Measurements from ENCODE around the gene MAG.

The MAG gene, protein sequence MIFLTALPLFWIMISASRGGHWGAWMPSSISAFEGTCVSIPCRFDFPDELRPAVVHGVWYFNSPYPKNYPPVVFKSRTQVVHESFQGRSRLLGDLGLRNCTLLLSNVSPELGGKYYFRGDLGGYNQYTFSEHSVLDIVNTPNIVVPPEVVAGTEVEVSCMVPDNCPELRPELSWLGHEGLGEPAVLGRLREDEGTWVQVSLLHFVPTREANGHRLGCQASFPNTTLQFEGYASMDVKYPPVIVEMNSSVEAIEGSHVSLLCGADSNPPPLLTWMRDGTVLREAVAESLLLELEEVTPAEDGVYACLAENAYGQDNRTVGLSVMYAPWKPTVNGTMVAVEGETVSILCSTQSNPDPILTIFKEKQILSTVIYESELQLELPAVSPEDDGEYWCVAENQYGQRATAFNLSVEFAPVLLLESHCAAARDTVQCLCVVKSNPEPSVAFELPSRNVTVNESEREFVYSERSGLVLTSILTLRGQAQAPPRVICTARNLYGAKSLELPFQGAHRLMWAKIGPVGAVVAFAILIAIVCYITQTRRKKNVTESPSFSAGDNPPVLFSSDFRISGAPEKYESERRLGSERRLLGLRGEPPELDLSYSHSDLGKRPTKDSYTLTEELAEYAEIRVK

DNA sequence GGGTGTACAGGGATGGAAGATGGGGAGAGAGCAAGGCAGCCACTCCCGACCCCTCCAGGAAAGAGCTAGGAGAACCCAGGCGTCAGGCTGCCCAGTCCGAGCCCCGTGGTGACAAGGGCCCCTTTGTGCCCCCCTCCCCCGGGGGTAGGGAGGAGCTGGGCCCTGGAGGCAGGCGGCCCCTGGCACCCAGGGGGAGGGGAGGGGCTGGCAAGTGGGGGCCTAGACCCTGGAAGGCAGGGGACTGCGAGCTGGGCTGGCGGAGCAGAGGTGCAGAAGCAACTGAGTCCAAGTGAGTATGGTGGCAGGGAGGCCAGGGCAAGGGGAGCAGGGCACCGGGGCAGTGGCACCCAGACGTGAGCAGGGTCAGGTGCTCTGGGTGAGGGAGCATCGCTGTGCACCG, at the start of gene MAG:
TSS of gene MAG (plus strand) at position 246 of the 400 bp plus-strand sequence. CDS start 3,248 bp downstream, outside the sequence.
- no peak for DNase-seq

DNA sequence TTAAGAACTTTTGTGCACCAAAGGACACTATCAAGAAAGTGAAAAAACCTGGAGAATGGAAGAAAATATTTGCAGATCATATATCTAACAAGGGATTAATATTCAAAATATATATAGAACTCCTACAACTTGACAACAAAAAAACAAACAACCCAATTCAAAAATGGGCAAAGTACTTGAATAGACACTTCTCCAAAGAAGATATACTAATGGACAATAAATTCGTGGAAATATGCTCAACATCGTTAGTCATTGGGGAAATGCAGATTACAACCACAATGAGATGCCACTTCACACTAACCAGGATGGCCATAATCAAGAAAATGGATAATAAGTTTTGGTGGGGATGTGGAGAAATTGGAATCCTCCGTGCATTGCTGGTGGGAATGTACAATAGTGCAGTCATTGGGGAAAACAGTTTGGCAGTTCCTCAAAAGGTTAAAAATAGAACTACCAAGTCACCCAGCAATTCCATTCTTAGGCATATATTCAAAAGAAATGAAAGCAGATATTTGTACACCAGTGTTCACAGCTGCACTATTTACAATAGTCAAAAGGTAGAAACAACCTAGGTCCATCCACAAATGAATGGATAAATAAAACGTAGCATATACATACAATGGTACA, 45.4 kb upstream of the MAG start:
- no peak for DNase-seq

DNA sequence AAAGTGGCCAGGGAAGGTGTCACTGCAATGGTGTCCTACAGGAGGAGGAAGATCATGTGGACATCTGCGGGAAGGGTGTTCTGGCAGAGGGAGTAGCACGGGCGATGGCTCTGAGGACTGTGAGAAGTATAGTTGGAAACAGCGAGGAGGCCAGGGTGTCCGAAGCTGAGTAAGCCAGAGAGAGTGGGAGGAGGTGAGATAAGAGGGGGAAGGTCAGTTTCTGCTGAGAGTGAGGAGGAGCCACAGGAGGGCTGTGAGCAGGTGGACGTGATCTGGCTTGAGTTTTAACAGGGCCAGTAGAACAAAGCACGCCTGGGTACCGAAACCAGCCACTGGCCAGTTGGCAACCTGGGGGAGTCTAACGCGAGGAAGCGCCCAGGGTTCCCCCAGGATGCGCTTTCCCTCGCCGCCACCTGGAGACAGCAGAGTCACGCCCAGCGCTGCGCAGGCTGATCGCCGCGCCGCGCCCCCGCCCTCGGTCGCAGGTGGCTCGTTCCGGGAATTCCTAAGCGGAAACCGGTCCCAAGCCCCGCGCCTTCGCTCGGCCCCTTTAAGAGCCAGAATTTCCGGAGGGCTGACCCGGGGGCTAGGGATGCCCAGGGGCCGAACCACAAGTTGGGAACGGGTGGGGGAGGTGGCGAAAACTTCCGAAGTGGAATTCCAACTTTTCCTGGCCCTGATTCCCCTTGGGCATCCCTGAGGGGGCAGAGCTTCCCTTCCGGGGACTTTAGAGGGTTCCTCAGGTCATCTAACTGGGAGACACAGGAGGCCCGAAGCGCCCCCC, 44.2 kb upstream of the MAG start:
- DNase-seq: peak; percentile 35

DNA sequence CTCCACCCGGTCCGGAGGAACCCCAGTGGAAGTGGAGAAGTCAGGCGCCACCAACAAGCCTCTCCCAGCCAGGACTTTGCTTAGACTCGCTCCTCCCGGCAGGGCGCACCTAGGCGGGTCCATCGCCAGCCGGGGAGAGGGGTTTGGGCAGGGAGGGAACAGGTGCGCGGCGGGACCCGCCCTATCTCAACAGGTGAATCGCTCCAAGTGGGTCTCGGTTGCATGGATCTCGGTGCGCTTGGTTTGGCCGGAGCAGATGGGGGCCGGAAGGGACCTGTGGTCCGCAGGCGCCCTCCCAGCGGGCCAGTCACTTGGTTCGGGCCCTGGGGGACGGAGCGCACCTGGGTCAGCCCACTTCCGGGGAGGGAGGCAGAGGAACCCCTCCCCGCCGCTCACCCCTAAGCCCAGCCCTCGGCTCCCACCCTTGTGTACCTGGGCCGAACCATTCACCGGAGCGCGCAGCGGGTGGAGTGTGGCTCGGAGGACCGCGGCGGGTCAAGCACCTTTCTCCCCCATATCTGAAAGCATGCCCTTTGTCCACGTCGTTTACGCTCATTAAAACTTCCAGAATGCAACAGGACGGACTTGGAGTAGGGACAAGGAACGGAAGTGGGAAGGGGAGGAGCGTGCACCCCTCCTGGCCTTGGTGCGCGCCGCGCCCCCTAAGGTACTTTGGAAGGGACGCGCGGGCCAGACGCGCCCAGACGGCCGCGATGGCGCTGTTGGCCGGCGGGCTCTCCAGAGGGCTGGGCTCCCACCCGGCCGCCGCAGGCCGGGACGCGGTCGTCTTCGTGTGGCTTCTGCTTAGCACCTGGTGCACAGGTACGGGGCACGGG, 43.4 kb upstream of the MAG start, which contains the start of gene LSR:
TSS of gene LSR (plus strand) at position 693 of the 836 bp plus-strand sequence. CDS start at position 714, 21 bp downstream.
- DNase-seq: no peak

DNA sequence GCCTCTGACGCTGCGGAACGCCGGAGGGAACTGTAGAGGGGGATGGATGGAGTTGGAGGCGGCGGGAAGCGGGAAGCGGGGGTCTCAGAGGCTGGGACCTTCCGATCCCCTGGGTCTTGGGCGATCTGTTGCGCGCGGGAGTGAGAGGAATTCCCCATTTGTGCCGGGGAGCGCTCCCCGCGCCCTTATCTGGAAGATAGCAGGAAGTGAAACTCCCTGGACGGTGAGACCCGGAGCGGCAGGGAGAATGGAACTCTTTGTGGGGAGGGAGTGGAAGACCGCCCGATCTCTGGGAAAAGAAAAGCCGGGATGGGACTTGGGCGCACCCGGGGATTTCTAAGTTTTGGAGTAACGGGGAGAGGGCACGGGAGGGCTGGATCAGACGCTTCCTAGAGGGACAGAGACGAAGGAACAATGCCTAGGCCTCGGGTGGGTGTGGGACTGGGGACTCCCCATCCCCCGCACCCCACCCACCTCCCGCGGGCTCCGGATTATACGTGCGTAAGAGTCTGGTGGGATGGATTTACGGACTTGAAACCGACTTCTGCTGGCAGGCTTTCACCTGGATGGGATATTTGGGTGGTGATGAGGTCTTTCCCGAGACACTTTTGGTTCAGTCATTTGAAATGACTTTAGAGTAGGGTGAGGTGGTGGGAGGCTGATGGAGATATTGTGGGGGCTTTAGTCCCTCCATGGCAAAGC, 42.7 kb upstream of the MAG start:
- peak; percentile 49 for DNase-seq

GRCh38 chr19:35249848-35250711, 41.9 kb upstream of the MAG start:
- DNase-seq: no peak

DNA sequence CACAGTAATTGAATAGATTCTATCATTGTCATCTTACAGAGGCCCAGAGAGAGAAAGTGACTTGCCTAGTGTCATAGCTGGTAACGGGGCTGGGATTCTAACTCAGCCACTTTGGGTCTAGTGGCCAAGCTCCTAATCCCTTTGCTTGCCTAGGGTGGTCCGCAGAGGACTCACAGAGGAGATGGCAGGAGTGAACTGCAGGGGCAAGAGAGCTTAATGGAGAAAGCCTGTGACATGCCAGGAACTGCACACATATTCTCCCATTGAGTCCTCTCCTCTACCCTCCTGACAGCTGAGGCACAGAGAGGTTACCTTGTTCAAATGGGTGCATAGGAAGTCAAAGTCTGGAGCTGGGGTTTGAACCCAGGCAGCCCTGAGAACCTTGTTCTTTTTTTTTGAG, 40.5 kb upstream of the MAG start:
- DNase-seq: no peak

DNA sequence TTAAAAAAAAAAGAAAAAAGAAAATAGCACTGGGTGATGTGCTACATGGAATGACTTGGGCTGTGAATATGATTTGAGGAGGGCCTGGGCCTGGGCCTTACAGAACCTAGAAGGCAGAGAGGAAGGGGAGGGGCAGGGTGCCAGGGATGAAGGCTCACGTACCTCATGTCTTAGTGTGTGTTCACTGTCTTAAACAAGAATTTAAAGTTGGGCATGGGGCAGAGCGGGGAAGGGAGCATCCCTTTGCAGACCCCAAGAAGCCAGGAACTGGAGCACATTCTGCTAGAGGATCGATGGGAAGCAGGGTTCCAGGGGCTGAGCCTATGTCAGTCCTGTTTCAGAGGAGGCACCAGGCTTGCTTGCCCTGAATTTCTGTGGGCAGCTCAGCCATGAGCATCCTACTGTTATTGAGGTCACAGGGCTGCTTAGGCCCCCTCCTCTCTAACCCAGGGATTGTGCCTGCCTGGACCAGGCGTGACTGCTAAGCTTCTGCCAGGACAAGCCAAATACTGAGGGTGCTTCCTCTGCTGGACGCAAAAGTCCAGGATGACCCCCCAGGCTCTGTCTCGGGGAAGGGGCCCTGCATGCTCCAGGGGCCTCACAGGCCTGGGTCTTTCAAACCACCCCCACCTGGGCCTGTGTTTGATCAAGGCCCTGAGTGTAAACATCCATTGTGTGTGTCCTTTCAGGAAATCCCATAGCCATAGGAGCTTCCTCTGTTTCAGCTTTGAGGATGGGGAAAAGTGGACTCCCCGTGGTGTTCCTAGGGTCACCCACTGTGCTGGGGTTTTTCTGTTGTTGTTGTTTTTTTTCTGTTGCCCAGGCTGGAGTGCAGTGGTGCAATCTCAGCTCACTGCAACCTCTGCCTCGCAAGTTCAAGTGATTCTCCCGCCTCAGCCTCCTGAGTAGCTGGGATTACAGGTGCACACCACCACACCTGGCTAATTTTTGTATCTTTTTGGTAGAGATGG, 38.4 kb upstream of the MAG start:
- DNase-seq: no peak

GRCh38 chr19:35254341-35255297, 37.3 kb upstream of the MAG start:
- no peak for DNase-seq

DNA sequence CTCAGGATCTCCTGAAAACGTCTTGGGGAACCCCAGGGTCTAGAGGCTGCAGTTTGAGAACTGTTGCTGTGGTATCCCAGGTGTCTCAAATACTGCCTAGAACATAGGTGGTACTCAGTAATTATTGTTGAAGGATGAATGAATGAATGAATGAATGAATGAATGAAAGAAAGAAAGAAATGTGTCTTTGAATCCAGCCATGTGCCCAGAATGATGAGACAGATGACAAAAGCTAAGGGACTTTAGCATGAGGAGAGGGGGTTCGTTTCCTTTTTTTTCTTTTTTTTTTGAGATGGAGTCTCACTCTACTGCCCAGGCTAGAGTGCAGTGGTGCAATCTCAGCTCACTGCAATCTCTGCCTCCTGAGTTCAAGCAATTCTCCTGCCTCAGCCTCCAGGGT, 35.4 kb upstream of the MAG start:
- no peak for DNase-seq

DNA sequence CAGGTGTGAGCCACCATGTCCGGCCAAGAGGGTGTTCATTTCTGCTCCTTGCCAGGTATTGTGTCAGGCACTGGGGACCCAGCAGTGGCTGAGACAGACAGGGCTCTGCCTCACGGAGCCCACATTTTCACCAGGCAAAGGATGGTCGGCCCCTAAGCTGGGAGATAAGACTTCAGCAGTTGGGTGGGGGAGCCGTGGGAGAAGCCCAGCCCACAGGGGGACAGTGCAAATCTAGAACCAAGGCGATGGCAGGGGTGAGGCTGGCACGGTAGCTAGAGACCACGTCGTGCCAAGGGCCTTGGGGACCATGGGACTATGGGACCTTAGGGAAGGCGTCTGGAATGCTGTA, 34.9 kb upstream of the MAG start:
- DNase-seq: no peak

DNA sequence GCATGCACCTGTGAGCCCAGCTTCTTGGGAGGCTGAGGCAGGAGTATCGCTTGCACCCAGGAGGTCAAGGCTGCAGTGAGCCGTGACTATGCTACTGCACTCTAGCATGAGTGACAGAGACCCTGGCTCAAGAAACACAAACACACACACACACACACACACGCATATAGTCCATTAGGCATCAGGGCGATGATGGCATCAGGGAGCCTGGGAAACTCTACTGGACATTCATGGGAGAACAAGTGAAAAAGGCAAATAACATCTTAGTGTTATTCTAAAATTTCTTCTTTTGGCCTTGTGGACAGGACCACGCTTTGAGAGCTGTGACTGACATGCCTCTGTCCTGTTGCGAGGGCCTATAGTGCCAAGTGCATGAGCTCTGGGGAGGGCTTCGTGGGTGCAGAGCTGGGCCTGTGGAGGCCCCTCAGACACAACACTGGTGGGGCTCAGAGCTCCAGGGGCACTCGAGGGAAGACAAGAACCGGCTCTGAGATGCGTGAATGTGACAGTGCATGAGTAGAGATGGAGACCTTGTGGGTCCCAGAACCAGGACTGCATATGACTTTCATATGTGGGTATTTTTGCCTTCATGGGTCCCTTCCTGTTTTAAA, 31.2 kb upstream of the MAG start:
- no peak for DNase-seq

DNA sequence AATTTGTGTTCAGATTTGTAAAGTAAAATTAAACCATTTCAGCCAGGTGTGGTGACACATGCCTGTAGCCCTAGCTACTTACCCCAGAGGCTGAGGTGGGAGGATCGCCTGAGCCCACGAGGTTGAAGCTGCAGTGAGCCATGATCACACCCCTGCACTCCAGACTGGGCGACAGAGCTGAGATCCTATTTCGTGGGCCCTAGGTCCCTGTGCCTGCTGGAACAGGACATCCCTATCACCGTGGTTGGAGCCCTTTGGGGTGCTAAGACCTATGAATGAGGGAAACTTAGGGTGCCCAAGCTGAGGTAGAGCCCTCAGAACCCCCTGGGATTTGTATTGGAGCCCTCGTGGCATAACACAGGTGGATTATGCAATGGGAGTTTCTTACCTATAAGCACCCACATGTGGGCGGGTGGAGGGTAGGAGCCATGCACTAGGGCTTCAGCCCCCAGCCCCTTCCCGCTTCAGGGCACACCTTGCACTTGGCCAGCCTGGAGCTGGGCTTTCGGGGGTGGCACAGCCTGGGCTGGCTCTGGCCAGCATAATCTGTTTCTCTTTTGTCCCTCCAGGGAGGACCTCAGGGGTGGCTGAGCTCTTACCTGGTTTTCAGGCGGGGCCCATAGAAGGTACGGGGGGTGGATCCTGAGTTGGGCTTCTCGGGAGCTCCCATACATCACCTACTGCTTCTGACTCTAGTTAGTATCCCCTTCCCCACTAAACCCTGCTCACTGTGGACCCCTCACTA, 30.4 kb upstream of the MAG start:
- no peak for DNase-seq

GRCh38 chr19:35262101-35262761, 29.7 kb upstream of the MAG start:
- no peak for DNase-seq

GRCh38 chr19:35264268-35265125, 27.5 kb upstream of the MAG start:
- peak; percentile 61 for DNase-seq

Data from suppressor macrophage treated with lipopolysaccharide for 4 hours (primary cell).